Activated T-cell treated with anti-CD3 and anti-CD28 coated beads, Interleukin-2, amount 50 U/mL, for 72 hours (primary cell): Measurements from ENCODE around the gene EGFR. TPM values are rescaled to one million over a fixed set of nuclear protein-coding genes. Genes with fewer than 3 reads are reported as not detected.

Experiments used
- ATAC-seq, 2 donors: fragments of 150-1000 bp; cut with Tn5 transposase; replicated peaks in 1 of 2; 2 replicates each; pipeline ENCODE4 v1.10.0; 2021; ENCODE audit warnings: moderate library complexity in 2 of 2, mild to moderate bottlenecking in 1 of 2
- DNase-seq, 2 donors: peaks; one replicate each; pipeline ENCODE4 v3.0.0; 2021 to 2022; ENCODE audit warnings: mixed read lengths in 1 of 2
- H3K27ac Mint-ChIP-seq: one replicate; pipeline ENCODE4 v1.8.0; 2022; ENCODE audit warnings: mild to moderate bottlenecking, moderate library complexity, mixed read lengths
- H3K27me3 Mint-ChIP-seq: one replicate; pipeline ENCODE4 v1.8.0; 2022; ENCODE audit warnings: low read depth, mixed read lengths
- H3K36me3 Mint-ChIP-seq, 2 donors: one replicate each; pipeline ENCODE4 v1.8.0; 2022; ENCODE audit warnings: mixed read lengths in 2 of 2, mild to moderate bottlenecking in 1 of 2; ENCODE audit not compliant: insufficient read depth in 2 of 2
- H3K4me1 Mint-ChIP-seq: one replicate; pipeline ENCODE4 v1.8.0; 2022; ENCODE audit warnings: low read depth, mixed read lengths
- H3K4me3 Mint-ChIP-seq, 2 donors: one replicate each; pipeline ENCODE4 v1.8.0; 2022; ENCODE audit warnings: mild to moderate bottlenecking in 2 of 2, mixed read lengths in 2 of 2, moderate library complexity in 2 of 2
- H3K9me3 Mint-ChIP-seq, 2 donors: one replicate each; pipeline ENCODE4 v1.8.0; 2022; ENCODE audit warnings: mixed read lengths in 2 of 2
- total RNA-seq, 2 donors: library from RNA; stranded (reverse); gene quantifications; one replicate each; pipeline ENCODE4 v1.2.3, GENCODE V29; 2022

EGFR gene
- total RNA-seq, 2 donors from 2014 or later: 0.09 TPM; not detected in 1

DNA sequence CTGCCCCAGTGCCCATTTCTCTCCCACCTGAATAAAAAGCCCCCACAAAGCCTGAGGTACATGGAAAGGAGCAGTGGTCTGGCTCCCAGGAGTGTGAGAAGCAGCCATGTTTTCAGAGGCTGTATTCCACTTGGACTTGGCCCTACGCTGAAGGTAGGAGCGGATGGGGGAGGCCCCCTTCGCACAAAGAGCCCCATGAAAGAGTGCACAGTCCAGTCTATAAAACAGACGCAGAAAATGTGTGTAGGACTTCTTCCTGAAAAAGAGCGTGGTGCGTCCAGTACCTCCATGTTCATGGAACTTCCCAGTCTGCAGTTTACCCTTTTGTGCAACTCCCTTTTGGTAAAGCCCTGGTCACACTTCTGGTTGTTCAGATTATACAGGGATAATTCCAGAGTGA is 69.3 kb downstream of the EGFR start:
- H3K9me3 Mint-ChIP-seq: peaks cover 0 to 1% of the 10 kb centered on the region in 2 donors
- H3K4me3 Mint-ChIP-seq: no peak overlapping the region
- DNase-seq: no peak
- peaks cover 31% of the 10 kb centered on the region for H3K27me3 Mint-ChIP-seq
- peaks cover 17% of the 10 kb centered on the region for H3K4me1 Mint-ChIP-seq
- no peak for ATAC-seq
- H3K36me3 Mint-ChIP-seq: no peaks in the 10 kb centered on the region
- no peak overlapping the region for H3K27ac Mint-ChIP-seq

DNA sequence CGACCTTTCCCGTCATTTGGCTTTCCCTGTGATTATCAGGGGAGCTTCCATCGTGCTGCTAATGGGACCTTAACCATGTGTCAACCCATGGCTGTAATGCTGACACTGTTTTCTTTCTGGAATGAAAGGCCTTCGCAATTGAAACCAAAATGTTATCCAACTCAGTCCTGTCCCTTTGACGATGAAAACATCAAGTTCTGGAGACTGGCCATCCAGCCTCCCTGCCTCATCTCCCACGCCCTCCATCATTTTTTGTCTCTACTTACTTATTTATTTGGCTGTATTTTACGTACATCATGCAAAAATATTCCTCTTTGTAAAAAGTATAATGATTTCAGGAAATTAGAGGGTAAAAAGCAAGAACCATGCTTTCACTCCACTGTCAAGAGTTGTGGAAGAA is 69.8 kb downstream of the EGFR start:
- Mint-ChIP-seq H3K27me3 (peaks cover 33% of the 10 kb centered on the region), H3K4me3 (no peak overlapping the region), H3K4me1 (peaks cover 17% of the 10 kb centered on the region), H3K27ac (no peak overlapping the region), H3K36me3 (no peaks in the 10 kb centered on the region), H3K9me3 (peaks cover 0 to 1% of the 10 kb centered on the region in 2 donors)
- ATAC-seq (no peak), DNase-seq (no peak)

- Mint-ChIP-seq H3K4me3 (no peak overlapping the region), H3K36me3 (no peaks in the 10 kb centered on the region), H3K27me3 (peaks cover 14% of the 10 kb centered on the region), H3K4me1 (peaks cover under 1% of the 10 kb centered on the region), H3K9me3 (no peaks in the 10 kb centered on the region), H3K27ac (no peak overlapping the region)
- ATAC-seq (no peak), DNase-seq (no peak)
These were observed 73.6 kb downstream of the EGFR start for GRCh38 chr7:55092186-55092974.

GRCh38 chr7:55092975-55093373 is 74.2 kb downstream of the EGFR start:
- H3K36me3 Mint-ChIP-seq: no peaks in the 10 kb centered on the region
- peaks cover 11% of the 10 kb centered on the region for H3K27me3 Mint-ChIP-seq

GRCh38 chr7:55093674-55094073 is 74.9 kb downstream of the EGFR start:
- Mint-ChIP-seq H3K27me3 (peaks cover 11% of the 10 kb centered on the region), H3K27ac (no peak overlapping the region), H3K4me3 (no peak overlapping the region), H3K9me3 (no peaks in the 10 kb centered on the region), H3K36me3 (no peaks in the 10 kb centered on the region), H3K4me1 (no peaks in the 10 kb centered on the region)
- no peak for ATAC-seq
- no peak for DNase-seq

More at GRCh38 chr7:55092975-55093373, 74.2 kb downstream of the EGFR start:
- ATAC-seq (no peak), DNase-seq (no peak)
- H3K9me3 Mint-ChIP-seq: no peaks in the 10 kb centered on the region
- H3K4me3 Mint-ChIP-seq: no peak overlapping the region
- H3K4me1 Mint-ChIP-seq: no peaks in the 10 kb centered on the region
- no peak overlapping the region for H3K27ac Mint-ChIP-seq

- Mint-ChIP-seq H3K4me1 (no peaks in the 10 kb centered on the region), H3K36me3 (no peaks in the 10 kb centered on the region), H3K27ac (no peak overlapping the region), H3K9me3 (no peaks in the 10 kb centered on the region), H3K4me3 (no peak overlapping the region), H3K27me3 (peaks cover 11% of the 10 kb centered on the region)
- DNase-seq (no peak), ATAC-seq (no peak)
These were observed 75.4 kb downstream of the EGFR start for GRCh38 chr7:55094092-55094690.

GRCh38 chr7:55095672-55096071 is 76.9 kb downstream of the EGFR start:
- peaks cover 11% of the 10 kb centered on the region for H3K27me3 Mint-ChIP-seq
- ATAC-seq (no peak), DNase-seq (no peak)
- no peaks in the 10 kb centered on the region for H3K36me3 Mint-ChIP-seq
- H3K4me3 Mint-ChIP-seq: no peak overlapping the region
- no peak overlapping the region for H3K27ac Mint-ChIP-seq
- no peaks in the 10 kb centered on the region for H3K9me3 Mint-ChIP-seq
- no peaks in the 10 kb centered on the region for H3K4me1 Mint-ChIP-seq

- ATAC-seq (no peak), DNase-seq (no peak)
- Mint-ChIP-seq H3K27ac (no peak overlapping the region), H3K27me3 (peaks cover 16% of the 10 kb centered on the region), H3K4me3 (no peak overlapping the region), H3K36me3 (no peaks in the 10 kb centered on the region), H3K9me3 (no peaks in the 10 kb centered on the region), H3K4me1 (no peaks in the 10 kb centered on the region)
These were observed 77.5 kb downstream of the EGFR start for GRCh38 chr7:55096323-55096722.

DNA sequence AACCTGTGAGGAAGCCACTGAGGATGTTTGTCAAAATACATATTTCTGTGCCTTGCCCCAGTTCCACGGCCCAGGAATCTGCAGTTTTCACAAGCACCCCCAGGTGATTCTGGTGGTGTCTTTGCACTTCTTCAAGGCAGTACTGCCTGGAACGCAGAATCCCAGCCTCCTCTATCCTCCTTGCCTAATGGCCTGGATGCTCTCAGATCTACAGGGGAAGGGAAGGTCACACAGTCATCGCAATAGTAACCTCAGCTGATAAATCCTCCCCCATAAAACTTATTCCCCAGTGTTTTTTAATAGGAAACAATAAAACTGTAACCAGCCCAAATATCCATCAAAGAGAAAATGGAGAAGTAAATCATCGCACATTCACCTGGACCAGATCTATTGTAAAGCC is 78.3 kb downstream of the EGFR start:
- Mint-ChIP-seq H3K9me3 (no peaks in the 10 kb centered on the region), H3K4me3 (no peak overlapping the region), H3K27ac (no peak overlapping the region), H3K36me3 (no peaks in the 10 kb centered on the region), H3K4me1 (no peaks in the 10 kb centered on the region), H3K27me3 (peaks cover 24% of the 10 kb centered on the region)
- no peak for ATAC-seq
- no peak for DNase-seq

DNA sequence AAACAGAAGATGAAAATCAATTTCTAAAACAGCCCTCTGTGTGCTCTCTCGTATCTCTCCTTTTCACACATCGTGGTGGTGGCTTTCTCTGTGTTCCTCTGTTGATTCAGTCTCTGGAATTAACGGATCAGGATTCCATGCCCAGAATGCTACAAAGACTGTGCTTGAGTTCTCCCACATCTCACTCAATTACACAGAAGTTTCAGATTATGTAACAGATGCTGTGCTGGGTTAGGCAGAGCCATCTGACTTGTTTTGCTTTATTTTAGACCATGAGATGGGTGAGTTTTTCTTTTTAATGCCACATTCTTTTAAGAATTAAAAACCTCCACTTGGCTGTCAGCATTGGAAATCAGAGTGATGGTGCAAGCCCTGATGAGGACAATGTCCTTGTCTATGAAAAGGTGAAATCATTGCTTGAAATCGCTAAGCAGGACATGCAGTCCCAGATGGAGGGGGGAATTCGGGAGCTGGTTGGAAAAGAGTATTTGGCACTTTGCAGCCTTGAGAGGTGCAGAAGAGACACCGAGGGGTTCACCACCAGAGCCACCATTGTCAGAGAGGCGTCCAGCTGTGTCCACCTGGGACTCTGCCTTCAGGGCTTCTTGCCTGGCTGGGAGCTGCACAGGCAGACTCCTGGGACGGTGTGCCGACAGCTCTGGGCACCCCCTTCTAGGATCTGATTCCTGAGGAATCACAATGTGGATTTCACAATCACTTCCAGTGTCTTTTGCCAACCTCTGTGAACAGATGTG is 80.4 kb downstream of the EGFR start:
- Mint-ChIP-seq H3K9me3 (no peaks in the 10 kb centered on the region), H3K27me3 (peaks cover 16% of the 10 kb centered on the region), H3K4me3 (no peak overlapping the region), H3K27ac (no peak overlapping the region), H3K4me1 (no peaks in the 10 kb centered on the region), H3K36me3 (no peaks in the 10 kb centered on the region)
- ATAC-seq: no peak
- DNase-seq: no peak

GRCh38 chr7:55099821-55100543 is 81.2 kb downstream of the EGFR start:
- DNase-seq (no peak), ATAC-seq (no peak)
- Mint-ChIP-seq H3K27me3 (peaks cover 23% of the 10 kb centered on the region), H3K4me1 (peaks cover 4% of the 10 kb centered on the region), H3K36me3 (no peaks in the 10 kb centered on the region), H3K9me3 (no peaks in the 10 kb centered on the region), H3K27ac (no peak overlapping the region), H3K4me3 (no peak overlapping the region)

DNA sequence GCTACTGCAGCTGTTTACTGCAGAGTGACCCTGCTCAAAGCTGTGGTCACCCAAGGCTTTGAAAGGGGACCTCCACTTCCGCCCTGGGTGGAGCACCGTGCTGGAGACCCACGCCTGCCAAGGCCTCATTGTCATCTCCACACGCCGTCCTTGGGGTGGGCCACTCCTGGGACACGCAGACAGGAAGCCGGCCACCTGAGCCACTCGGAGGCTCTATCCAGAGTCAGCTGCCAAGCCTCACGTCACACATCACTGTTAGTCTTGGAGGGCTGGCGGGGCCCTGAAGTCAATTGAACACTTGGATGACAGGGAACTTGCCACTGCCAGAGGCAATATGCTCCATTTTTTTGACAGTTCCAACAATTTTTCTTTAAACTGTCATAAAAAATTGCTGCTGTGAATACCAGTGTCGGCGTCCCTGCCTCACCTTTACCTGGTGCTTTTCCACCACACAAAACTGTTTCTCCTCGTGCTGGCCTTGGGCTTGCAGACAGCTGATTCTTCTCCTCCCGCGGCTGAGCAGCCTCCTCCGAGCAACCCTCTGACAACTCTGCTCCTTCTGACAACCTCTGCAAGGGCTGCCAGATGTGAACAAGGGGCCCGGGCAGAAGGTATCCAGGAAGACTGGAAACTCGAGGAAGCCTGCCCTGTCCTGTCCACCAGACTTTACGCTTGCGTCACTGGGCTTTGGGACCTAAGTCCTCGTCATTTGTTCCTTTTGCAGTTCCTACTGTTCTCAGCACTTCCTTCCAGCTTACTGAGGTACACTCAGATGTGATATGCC is 81.9 kb downstream of the EGFR start:
- Mint-ChIP-seq H3K4me3 (no peak overlapping the region), H3K9me3 (no peaks in the 10 kb centered on the region), H3K36me3 (no peaks in the 10 kb centered on the region), H3K4me1 (peaks cover 8% of the 10 kb centered on the region), H3K27me3 (peaks cover 26% of the 10 kb centered on the region), H3K27ac (no peak overlapping the region)
- no peak for DNase-seq
- no peak for ATAC-seq
